Ovary (tissue), 3 donors: Measurements from ENCODE around the gene NDEL1.

Experiments used
- CTCF ChIP-seq, 3 donors: fragments of 450-650 bp in 2 of 3; fragments of 200-600 bp in 1 of 3; IDR thresholded peaks; one replicate each; pipeline versions ENCODE4 v1.5.1 to v1.8.0; 2016 to 2022; ENCODE audit warnings: antibody characterized with exemption in 3 of 3, mild to moderate bottlenecking in 1 of 3
- POLR2A ChIP-seq: fragments of 450-650 bp; IDR thresholded peaks from one replicate; pipeline ENCODE4 v1.6.1; 2017; ENCODE audit warnings: antibody characterized with exemption, mild to moderate bottlenecking, moderate library complexity
- donor health status: DM: no; HTN: no; CAD: no.

GRCh38 chr17:8468980-8469379 is 33.3 kb downstream of the NDEL1 start:
- TF ChIP-seq CTCF (IDR thresholded peaks at IDR 0.05): no peak
- TF ChIP-seq POLR2A: no peak
